ENCODE data around the gene CDC25A.
"Not testable (repeated sequence)": the region's sequence is repeated elsewhere in the genome, so short reads cannot be mapped to it uniquely, and the experiment has no call there.

The CDC25A gene

GRCh38 chr3:48219543-48219942 is 31.3 kb upstream of the CDC25A start:
- H3K27ac ChIP-seq, result no peak overlapping the region
- H3K4me1 ChIP-seq, result peaks cover 9% of the 10 kb centered on the region
- TF ChIP-seq Cebpa-rat (IDR thresholded peaks at IDR 0.05), result no peak
- no peaks in the 10 kb centered on the region for H3K27me3 ChIP-seq
- H3K4me2 ChIP-seq, result no peak overlapping the region
- no peak overlapping the region for H3K9ac ChIP-seq
- H3K4me3 ChIP-seq, result no peak overlapping the region
- no peaks in the 10 kb centered on the region for H3K36me3 ChIP-seq
- H4K20me1 ChIP-seq, result no peaks in the 10 kb centered on the region
- no peaks in the 10 kb centered on the region for H3K9me3 ChIP-seq

- Histone ChIP-seq H3K9me3 (no peaks in the 10 kb centered on the region), H3K36me3 (no peaks in the 10 kb centered on the region), H4K20me1 (no peaks in the 10 kb centered on the region), H3K9ac (no peak overlapping the region), H3K27me3 (no peaks in the 10 kb centered on the region), H3K4me1 (peaks cover 9% of the 10 kb centered on the region), H3K4me3 (no peak overlapping the region), H3K4me2 (no peak overlapping the region), H3K27ac (no peak overlapping the region)
- TF ChIP-seq Cebpa-rat (IDR thresholded peaks at IDR 0.05), result no peak
Measured at GRCh38 chr3:48218537-48218936, 30.3 kb upstream of the CDC25A start.

- Histone ChIP-seq H3K27ac (no peak overlapping the region), H3K4me1 (no peaks in the 10 kb centered on the region), H3K4me2 (no peak overlapping the region), H4K20me1 (no peaks in the 10 kb centered on the region), H3K27me3 (no peaks in the 10 kb centered on the region), H3K36me3 (no peaks in the 10 kb centered on the region), H3K4me3 (no peak overlapping the region), H3K9ac (no peak overlapping the region), H3K9me3 (no peaks in the 10 kb centered on the region)
- TF ChIP-seq Cebpa-rat (IDR thresholded peaks at IDR 0.05), result no peak
Measured at GRCh38 chr3:48217449-48217848, 29.2 kb upstream of the CDC25A start.

GRCh38 chr3:48215876-48216275 is 27.7 kb upstream of the CDC25A start:
- Histone ChIP-seq H3K4me3 (no peak overlapping the region), H3K4me1 (no peaks in the 10 kb centered on the region), H3K9ac (no peak overlapping the region), H3K9me3 (peaks cover 4% of the 10 kb centered on the region; the same call in 1 of the 2 replicates), H3K27ac (no peak overlapping the region), H3K27me3 (no peaks in the 10 kb centered on the region), H4K20me1 (no peaks in the 10 kb centered on the region), H3K36me3 (no peaks in the 10 kb centered on the region), H3K4me2 (no peak overlapping the region)
- no peak for TF ChIP-seq Cebpa-rat (IDR thresholded peaks at IDR 0.05)

- no peaks in the 10 kb centered on the region for H3K27me3 ChIP-seq
- peaks cover 6% of the 10 kb centered on the region; the same call in 1 of the 2 replicates for H3K9me3 ChIP-seq
- H3K4me1 ChIP-seq, result no peaks in the 10 kb centered on the region
- H3K36me3 ChIP-seq, result no peaks in the 10 kb centered on the region
- TF ChIP-seq Cebpa-rat (IDR thresholded peaks at IDR 0.05), result no peak
- H3K4me3 ChIP-seq, result no peak overlapping the region
- H4K20me1 ChIP-seq, result no peaks in the 10 kb centered on the region
- no peak overlapping the region for H3K9ac ChIP-seq
- no peak overlapping the region for H3K4me2 ChIP-seq
- H3K27ac ChIP-seq, result no peak overlapping the region
Measured at GRCh38 chr3:48215466-48215865, 27.2 kb upstream of the CDC25A start.

GRCh38 chr3:48215019-48215418 is 26.8 kb upstream of the CDC25A start:
- Histone ChIP-seq H3K4me1 (no peaks in the 10 kb centered on the region), H3K9ac (no peak overlapping the region), H3K36me3 (no peaks in the 10 kb centered on the region), H3K27ac (no peak overlapping the region), H3K4me3 (no peak overlapping the region), H3K27me3 (no peaks in the 10 kb centered on the region), H3K9me3 (peaks cover 9% of the 10 kb centered on the region; the same call in 1 of the 2 replicates), H3K4me2 (no peak overlapping the region), H4K20me1 (no peaks in the 10 kb centered on the region)
- TF ChIP-seq Cebpa-rat (IDR thresholded peaks at IDR 0.05), result no peak

GRCh38 chr3:48214225-48214624 is 26.0 kb upstream of the CDC25A start:
- Histone ChIP-seq H3K9me3 (peaks cover 12% of the 10 kb centered on the region; the same call in 1 of the 2 replicates), H3K36me3 (no peaks in the 10 kb centered on the region), H3K27ac (no peak overlapping the region), H3K9ac (no peak overlapping the region), H4K20me1 (no peaks in the 10 kb centered on the region), H3K4me2 (no peak overlapping the region), H3K27me3 (no peaks in the 10 kb centered on the region), H3K4me3 (no peak overlapping the region), H3K4me1 (no peaks in the 10 kb centered on the region)
- TF ChIP-seq Cebpa-rat (IDR thresholded peaks at IDR 0.05), result no peak

- not testable (repeated sequence) for H3K27me3 ChIP-seq, H3K36me3 ChIP-seq, H3K4me3 ChIP-seq, H3K4me1 ChIP-seq, H3K9ac ChIP-seq, H3K27ac ChIP-seq, H3K4me2 ChIP-seq, H4K20me1 ChIP-seq
- H3K9me3 ChIP-seq, result peaks cover 12% of the 10 kb centered on the region; the same call in 1 of the 2 replicates
Measured at GRCh38 chr3:48211776-48212175, 23.6 kb upstream of the CDC25A start.

GRCh38 chr3:48210534-48210933 is 22.3 kb upstream of the CDC25A start:
- not testable (repeated sequence) for H3K27ac ChIP-seq, H3K36me3 ChIP-seq, H3K9ac ChIP-seq, H4K20me1 ChIP-seq, H3K27me3 ChIP-seq, H3K4me1 ChIP-seq, H3K4me3 ChIP-seq, H3K4me2 ChIP-seq
- H3K9me3 ChIP-seq, result peaks cover 12% of the 10 kb centered on the region; the same call in 1 of the 2 replicates

- H3K9ac ChIP-seq, result no peak overlapping the region
- H3K27ac ChIP-seq, result no peak overlapping the region
- no peak for TF ChIP-seq Cebpa-rat (IDR thresholded peaks at IDR 0.05)
- no peaks in the 10 kb centered on the region for H3K36me3 ChIP-seq
- peaks cover 12% of the 10 kb centered on the region; the same call in 1 of the 2 replicates for H3K9me3 ChIP-seq
- H4K20me1 ChIP-seq, result no peaks in the 10 kb centered on the region
- H3K27me3 ChIP-seq, result no peaks in the 10 kb centered on the region
- H3K4me3 ChIP-seq, result no peak overlapping the region
- H3K4me2 ChIP-seq, result no peak overlapping the region
- H3K4me1 ChIP-seq, result no peaks in the 10 kb centered on the region
Measured at GRCh38 chr3:48209445-48209844, 21.2 kb upstream of the CDC25A start.

- no peak overlapping the region for H3K4me3 ChIP-seq
- H3K27me3 ChIP-seq, result no peaks in the 10 kb centered on the region
- peaks cover 12% of the 10 kb centered on the region; the same call in 1 of the 2 replicates for H3K9me3 ChIP-seq
- no peak overlapping the region for H3K27ac ChIP-seq
- no peaks in the 10 kb centered on the region for H4K20me1 ChIP-seq
- no peak overlapping the region for H3K9ac ChIP-seq
- H3K36me3 ChIP-seq, result no peaks in the 10 kb centered on the region
- no peak overlapping the region for H3K4me2 ChIP-seq
- TF ChIP-seq Cebpa-rat (IDR thresholded peaks at IDR 0.05), result no peak
- no peaks in the 10 kb centered on the region for H3K4me1 ChIP-seq
Measured at GRCh38 chr3:48208076-48208475, 19.9 kb upstream of the CDC25A start.
